BLaER1 (cell line): ENCODE measurements around the gene FAM161A.

Experiments
- H3K27ac ChIP-seq: shearing (Covaris generic); formaldehyde crosslinking; 2 replicates; pipeline ENCODE4 v1.8.1; 2022
- H3K27me3 ChIP-seq: shearing (Covaris generic); formaldehyde crosslinking; 2 replicates; pipeline ENCODE4 v1.8.1; 2022
- H3K36me3 ChIP-seq: shearing (Covaris generic); formaldehyde crosslinking; 2 replicates; pipeline ENCODE4 v1.8.1; 2022
- H3K4me1 ChIP-seq: shearing (Covaris generic); formaldehyde crosslinking; 2 replicates; pipeline ENCODE4 v1.8.1; 2022
- H3K4me2 ChIP-seq: shearing (Covaris generic); formaldehyde crosslinking; 2 replicates; pipeline ENCODE4 v1.8.1; 2022
- H3K4me3 ChIP-seq: shearing (Covaris generic); formaldehyde crosslinking; 2 replicates; pipeline ENCODE4 v1.8.1; 2022
- H3K9ac ChIP-seq: shearing (Covaris generic); formaldehyde crosslinking; 2 replicates; pipeline ENCODE4 v1.8.1; 2022
- H3K9me3 ChIP-seq: shearing (Covaris generic); formaldehyde crosslinking; 2 replicates; pipeline ENCODE4 v1.8.1; 2022
- H4K20me1 ChIP-seq: shearing (Covaris generic); formaldehyde crosslinking; 2 replicates; pipeline ENCODE4 v1.8.1; 2022
- Cebpa-rat ChIP-seq: shearing (Covaris generic); IDR thresholded peaks from 2 replicates; pipeline ENCODE4 v1.8.1; 2022

Gene FAM161A

DNA sequence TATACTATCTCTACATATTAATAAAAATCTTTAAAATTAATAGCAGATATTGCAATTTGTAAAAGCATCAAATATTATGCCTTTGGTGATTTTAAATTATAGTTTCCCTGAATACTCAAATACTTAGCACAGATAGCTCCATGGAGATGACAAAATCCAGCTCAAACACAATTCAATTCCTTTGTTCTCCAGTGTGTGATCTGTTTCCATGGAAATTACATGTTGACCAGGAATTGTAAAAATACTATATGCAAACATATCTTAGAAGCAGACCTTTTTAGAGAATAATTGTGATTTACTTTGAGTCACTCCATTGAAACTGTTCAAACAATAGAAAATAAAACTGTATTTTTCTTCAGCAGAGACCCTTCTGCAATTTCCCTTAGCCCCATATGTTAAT is 68.3 kb downstream of the FAM161A start:
- H3K9me3 ChIP-seq = peaks cover 3% of the 10 kb centered on the region
- no peak overlapping the region for H3K27ac ChIP-seq
- H4K20me1 ChIP-seq = no peaks in the 10 kb centered on the region
- no peak overlapping the region for H3K9ac ChIP-seq
- no peak overlapping the region for H3K4me2 ChIP-seq
- H3K4me3 ChIP-seq = no peak overlapping the region
- no peaks in the 10 kb centered on the region for H3K36me3 ChIP-seq
- no peak for TF ChIP-seq Cebpa-rat
- H3K4me1 ChIP-seq = no peaks in the 10 kb centered on the region
- no peaks in the 10 kb centered on the region for H3K27me3 ChIP-seq

DNA sequence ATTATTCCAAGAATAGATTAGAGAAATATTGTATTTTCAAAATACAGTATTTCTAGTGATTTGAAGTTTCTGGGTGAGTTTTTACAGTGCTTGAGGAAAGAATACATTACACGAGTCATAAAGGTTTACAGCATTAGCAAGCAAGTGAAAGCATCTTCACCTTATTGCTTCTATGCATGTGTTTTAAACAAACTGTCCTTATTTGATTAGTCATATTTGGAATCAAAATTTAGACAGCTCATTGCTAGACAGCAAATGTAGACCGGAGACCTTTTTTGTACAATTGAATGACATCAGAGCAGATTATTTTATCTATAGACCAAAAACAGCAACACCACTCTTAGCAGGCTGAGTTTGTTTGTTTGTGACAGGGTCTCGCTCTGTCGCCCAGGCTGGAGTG is 69.2 kb downstream of the FAM161A start:
- peaks cover 3% of the 10 kb centered on the region for H3K9me3 ChIP-seq
- no peaks in the 10 kb centered on the region for H3K27me3 ChIP-seq
- H3K4me2 ChIP-seq = no peak overlapping the region
- H4K20me1 ChIP-seq = no peaks in the 10 kb centered on the region
- no peak overlapping the region for H3K27ac ChIP-seq
- no peaks in the 10 kb centered on the region for H3K4me1 ChIP-seq
- TF ChIP-seq Cebpa-rat = no peak
- H3K4me3 ChIP-seq = no peak overlapping the region
- no peak overlapping the region for H3K9ac ChIP-seq
- H3K36me3 ChIP-seq = no peaks in the 10 kb centered on the region

DNA sequence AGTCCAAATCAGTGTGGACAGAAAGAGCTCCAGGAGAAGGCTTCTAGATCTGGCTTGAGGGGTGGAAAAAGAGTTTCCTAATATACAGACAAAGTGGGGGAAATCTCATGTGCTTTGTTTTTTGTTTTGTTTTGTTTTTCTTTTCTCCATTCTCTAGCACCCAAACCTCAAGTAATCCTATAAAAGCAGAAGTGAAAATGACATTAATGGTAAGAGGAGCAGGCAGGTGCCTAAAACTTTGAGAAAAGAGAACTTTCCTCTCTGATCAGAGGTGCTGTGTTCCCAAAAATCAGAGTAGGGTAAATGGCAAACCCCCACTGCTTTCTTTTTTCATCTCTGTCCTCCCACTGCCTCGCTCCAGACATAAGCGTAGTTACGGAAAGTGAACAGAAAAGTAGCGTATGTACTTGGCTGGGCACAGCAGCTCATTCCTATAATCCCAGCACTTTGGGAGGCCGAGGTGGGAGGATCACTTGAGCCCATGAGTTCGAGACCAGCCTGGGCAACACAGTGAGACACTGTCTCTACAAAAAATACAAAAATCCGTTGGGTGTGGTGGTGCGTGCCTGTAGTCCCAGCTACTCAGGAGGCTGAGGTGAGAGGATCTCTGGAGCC is 77.8 kb downstream of the FAM161A start:
- no peaks in the 10 kb centered on the region for H3K36me3 ChIP-seq
- no peak overlapping the region for H3K9ac ChIP-seq
- no peak overlapping the region for H3K4me3 ChIP-seq
- peaks cover 8% of the 10 kb centered on the region; the same call in 1 of the 2 replicates for H3K4me1 ChIP-seq
- no peak for TF ChIP-seq Cebpa-rat
- H3K27ac ChIP-seq = no peak overlapping the region
- H3K4me2 ChIP-seq = 0 out of 2 replicates have a peak overlapping the region, but pooled peaks have one; percentile 4
- H4K20me1 ChIP-seq = no peaks in the 10 kb centered on the region
- H3K27me3 ChIP-seq = no peaks in the 10 kb centered on the region
- peaks cover under 1% of the 10 kb centered on the region for H3K9me3 ChIP-seq
